ENCODE data around the gene MC1R. TPM values are rescaled to one million over a fixed set of nuclear protein-coding genes. Genes with fewer than 3 reads are reported as not detected.
A peak's percentile ranks its signal among the peaks of the same experiment; 100 is the strongest.

The MC1R gene
- total RNA-seq, 1 experiment from 2014 or later, result 16.9 TPM

GRCh38 chr16:89908236-89908635 lies 10.4 kb upstream of the MC1R start:
- CTCF ChIA-PET, result interaction anchor here (0.6 to 1.7 kb wide), 7 partner anchors 9 to 150 kb away, joined by 3 to 9 read pairs (median 3); partner anchors contain the start of gene TCF25
- intact Hi-C loops (cut with micrococcal nuclease; ENCODE audit: unreplicated experiment), result no loop called here
- H3K9me3 Mint-ChIP-seq (ENCODE audit: low read depth, unreplicated experiment), result no peaks in the 10 kb centered on the region
- no peak overlapping the region for H3K27ac Mint-ChIP-seq (ENCODE audit: unreplicated experiment)
- BruUV-seq (replicated peaks), result no TSS peak
- DNase-seq, result no peak
- H3K4me3 Mint-ChIP-seq (ENCODE audit: low read depth, unreplicated experiment), result no peak overlapping the region
- no peaks in the 10 kb centered on the region for H3K27me3 Mint-ChIP-seq (ENCODE audit: unreplicated experiment)
- no peaks in the 10 kb centered on the region for H3K4me1 Mint-ChIP-seq (ENCODE audit: low read depth, unreplicated experiment)
- TF ChIP-seq CTCF (IDR thresholded peaks at IDR 0.05; ENCODE audit: unreplicated experiment), result no peak
- peaks cover 80% of the 10 kb centered on the region for H3K36me3 Mint-ChIP-seq (ENCODE audit: insufficient read depth, unreplicated experiment)

GRCh38 chr16:89909777-89910716 lies 8.6 kb upstream of the MC1R start:
- H3K36me3 Mint-ChIP-seq (ENCODE audit: insufficient read depth, unreplicated experiment), result peaks cover 79% of the 10 kb centered on the region
- H3K4me1 Mint-ChIP-seq (ENCODE audit: low read depth, unreplicated experiment), result no peaks in the 10 kb centered on the region
- BruUV-seq (replicated peaks), result no TSS peak
- H3K27me3 Mint-ChIP-seq (ENCODE audit: unreplicated experiment), result no peaks in the 10 kb centered on the region
- H3K4me3 Mint-ChIP-seq (ENCODE audit: low read depth, unreplicated experiment), result no peak overlapping the region
- CTCF ChIA-PET, result interaction anchor here (0.5 to 1.3 kb wide), 6 partner anchors 8 to 134 kb away, joined by 3 to 8 read pairs (median 4); partner anchors contain the start of gene TUBB3
- intact Hi-C loops (cut with micrococcal nuclease; ENCODE audit: unreplicated experiment), result no loop called here
- no peak overlapping the region for H3K27ac Mint-ChIP-seq (ENCODE audit: unreplicated experiment)
- TF ChIP-seq CTCF (IDR thresholded peaks at IDR 0.05; ENCODE audit: unreplicated experiment), result peak; percentile 94
- peak; percentile 78 for DNase-seq
- H3K9me3 Mint-ChIP-seq (ENCODE audit: low read depth, unreplicated experiment), result no peaks in the 10 kb centered on the region

GRCh38 chr16:89910717-89911354 lies 7.8 kb upstream of the MC1R start:
- CTCF ChIA-PET, result interaction anchor here (0.5 to 1.3 kb wide), 6 partner anchors 7 to 134 kb away, joined by 3 to 8 read pairs (median 4); partner anchors contain the start of gene TUBB3
- H3K4me1 Mint-ChIP-seq (ENCODE audit: low read depth, unreplicated experiment), result no peaks in the 10 kb centered on the region
- BruUV-seq (replicated peaks), result no TSS peak
- H3K36me3 Mint-ChIP-seq (ENCODE audit: insufficient read depth, unreplicated experiment), result peaks cover 78% of the 10 kb centered on the region
- H3K4me3 Mint-ChIP-seq (ENCODE audit: low read depth, unreplicated experiment), result no peak overlapping the region
- DNase-seq, result no peak
- H3K27me3 Mint-ChIP-seq (ENCODE audit: unreplicated experiment), result no peaks in the 10 kb centered on the region
- H3K27ac Mint-ChIP-seq (ENCODE audit: unreplicated experiment), result no peak overlapping the region
- no peaks in the 10 kb centered on the region for H3K9me3 Mint-ChIP-seq (ENCODE audit: low read depth, unreplicated experiment)
- intact Hi-C loops (cut with micrococcal nuclease; ENCODE audit: unreplicated experiment), result no loop called here
- TF ChIP-seq CTCF (IDR thresholded peaks at IDR 0.05; ENCODE audit: unreplicated experiment), result no peak

GRCh38 chr16:89911375-89911774 lies 7.3 kb upstream of the MC1R start:
- H3K9me3 Mint-ChIP-seq (ENCODE audit: low read depth, unreplicated experiment), result no peaks in the 10 kb centered on the region
- no peak for DNase-seq
- intact Hi-C loops (cut with micrococcal nuclease; ENCODE audit: unreplicated experiment), result no loop called here
- no peaks in the 10 kb centered on the region for H3K4me1 Mint-ChIP-seq (ENCODE audit: low read depth, unreplicated experiment)
- CTCF ChIA-PET, result no interaction called here
- peaks cover 77% of the 10 kb centered on the region for H3K36me3 Mint-ChIP-seq (ENCODE audit: insufficient read depth, unreplicated experiment)
- H3K27me3 Mint-ChIP-seq (ENCODE audit: unreplicated experiment), result no peaks in the 10 kb centered on the region
- no peak overlapping the region for H3K27ac Mint-ChIP-seq (ENCODE audit: unreplicated experiment)
- no peak for TF ChIP-seq CTCF (IDR thresholded peaks at IDR 0.05; ENCODE audit: unreplicated experiment)
- BruUV-seq (replicated peaks), result no TSS peak
- H3K4me3 Mint-ChIP-seq (ENCODE audit: low read depth, unreplicated experiment), result no peak overlapping the region
